ENCODE data around the gene GARIN5B. TPM values are rescaled to one million over a fixed set of nuclear protein-coding genes. Genes with fewer than 3 reads are reported as not detected.

GARIN5B gene
- total and polyA plus RNA-seq, 12 donors, result not detected

- no peaks in the 10 kb centered on the region for H3K9me3 ChIP-seq (replicated peaks in 1 of 3)
- no peak overlapping the region for H3K4me3 ChIP-seq
- no peak for TF ChIP-seq POLR2A (IDR thresholded peaks at IDR 0.05)
- TF ChIP-seq CTCF (IDR thresholded peaks at IDR 0.05), result no peak
- no peaks in the 10 kb centered on the region for H3K36me3 ChIP-seq (replicated peaks in 1 of 2)
- 58 to 83% (median 78%) methylated on average over 14 to 19 of the region's 19 CpGs for WGBS, 4 donors
- H3K4me1 ChIP-seq (replicated peaks in 1 of 2), result peaks cover 0 to 6% of the 10 kb centered on the region in 2 donors
- DNase-seq, result no peak
- no peak overlapping the region for H3K27ac ChIP-seq
- peaks cover 28% of the 10 kb centered on the region for H3K27me3 ChIP-seq
- intact Hi-C loops (cut with DNase I), result no loop called here
These were observed 2.9 kb upstream of the GARIN5B start for GRCh38 chr19:55365964-55366363.

- Histone ChIP-seq H3K27me3 (peaks cover 22% of the 10 kb centered on the region), H3K4me3 (no peak overlapping the region), H3K9me3 (replicated peaks in 1 of 3) (no peaks in the 10 kb centered on the region), H3K36me3 (replicated peaks in 1 of 2) (no peaks in the 10 kb centered on the region), H3K4me1 (replicated peaks in 1 of 2) (peaks cover 0 to 6% of the 10 kb centered on the region in 2 donors), H3K27ac (no peak overlapping the region)
- 79 to 91% (median 85%) methylated on average over 7 to 8 of the region's 8 CpGs for WGBS, 4 donors
- no peak for DNase-seq
- no peak for TF ChIP-seq CTCF (IDR thresholded peaks at IDR 0.05)
- TF ChIP-seq POLR2A (IDR thresholded peaks at IDR 0.05), result no peak
- intact Hi-C loops (cut with DNase I), result no loop called here
These were observed 2.2 kb upstream of the GARIN5B start for GRCh38 chr19:55365245-55365644.

GRCh38 chr19:55362174-55362989 lies 678 bp downstream of the GARIN5B start:
- H3K9me3 ChIP-seq (replicated peaks in 1 of 3), result no peaks in the 10 kb centered on the region
- WGBS, 4 donors, result 72 to 84% (median 80%) methylated on average over 7 to 38 of the region's 38 CpGs
- no peak overlapping the region for H3K27ac ChIP-seq
- H3K4me3 ChIP-seq, result no peak overlapping the region
- no peaks in the 10 kb centered on the region for H3K4me1 ChIP-seq (replicated peaks in 1 of 2)
- H3K27me3 ChIP-seq, result no peaks in the 10 kb centered on the region
- intact Hi-C loops (cut with DNase I), result no loop called here
- no peak for TF ChIP-seq POLR2A (IDR thresholded peaks at IDR 0.05)
- no peaks in the 10 kb centered on the region for H3K36me3 ChIP-seq (replicated peaks in 1 of 2)
- DNase-seq, result no peak

- no peak for DNase-seq
- H3K9me3 ChIP-seq (replicated peaks in 1 of 3), result no peaks in the 10 kb centered on the region
- no peaks in the 10 kb centered on the region for H3K4me1 ChIP-seq (replicated peaks in 1 of 2)
- no peak for TF ChIP-seq POLR2A (IDR thresholded peaks at IDR 0.05)
- no peak for TF ChIP-seq CTCF (IDR thresholded peaks at IDR 0.05)
- no peak overlapping the region for H3K27ac ChIP-seq
- H3K36me3 ChIP-seq (replicated peaks in 1 of 2), result no peaks in the 10 kb centered on the region
- no peak overlapping the region for H3K4me3 ChIP-seq
- H3K27me3 ChIP-seq, result no peaks in the 10 kb centered on the region
- intact Hi-C loops (cut with DNase I), result no loop called here
- 88 to 95% (median 94%) methylated on average over 14 to 16 of the region's 16 CpGs for WGBS, 4 donors
These were observed 2.2 kb downstream of the GARIN5B start for GRCh38 chr19:55360902-55361301.

All from adrenal gland (tissue), 12 donors.